BE2C (cell line): ENCODE results near the gene IL1RAPL2.

ENCODE experiments used
- DNase-seq: peaks from one replicate; pipeline ENCODE4 v3.0.0-alpha.2; 2020
- H3K27me3 ChIP-seq: fragments of 250-450 bp; sonication (Bioruptor Pico); 2 replicates; pipeline ENCODE4 v1.5.1; 2020; ENCODE audit warnings: mild to moderate bottlenecking
- H3K36me3 ChIP-seq: fragments of 250-450 bp; sonication (Bioruptor Pico); 2 replicates; pipeline ENCODE4 v1.5.1; 2020; ENCODE audit warnings: mild to moderate bottlenecking
- H3K4me1 ChIP-seq: fragments of 250-450 bp; sonication (Bioruptor Pico); 2 replicates; pipeline ENCODE4 v1.5.1; 2020
- H3K4me3 ChIP-seq: 2 replicates; pipeline ENCODE4 v1.5.1; 2011; ENCODE audit warnings: low read depth, low read length
- H3K9me3 ChIP-seq: fragments of 250-450 bp; sonication (Bioruptor Pico); 2 replicates; pipeline ENCODE4 v1.5.1; 2020
- CTCF ChIP-seq: IDR thresholded peaks from 2 replicates; pipeline ENCODE4 v1.5.1; 2012; ENCODE audit warnings: mild to moderate bottlenecking, low read depth, low read length

The IL1RAPL2 gene

DNA sequence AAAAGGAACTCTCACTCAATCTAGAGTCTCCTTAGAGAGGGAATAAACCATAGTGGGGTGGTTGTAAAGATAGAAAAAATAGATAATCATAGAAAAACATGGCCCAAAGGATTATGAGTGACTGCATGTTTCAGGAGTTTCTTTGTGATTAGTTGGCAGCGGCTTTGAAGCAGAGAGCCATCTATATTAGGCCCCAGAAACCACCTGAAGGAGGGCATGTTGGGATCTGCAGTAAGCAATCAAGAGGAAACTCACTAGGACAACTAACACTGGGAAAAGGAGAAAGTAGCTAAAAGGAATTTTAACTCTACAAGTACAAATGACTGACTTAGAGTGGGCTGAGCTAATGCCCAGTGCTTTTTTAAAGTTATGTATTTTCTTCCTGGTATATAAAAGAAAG lies 987.1 kb downstream of the IL1RAPL2 start:
- Histone ChIP-seq H3K9me3 (no peaks in the 10 kb centered on the region), H3K27me3 (no peaks in the 10 kb centered on the region), H3K36me3 (no peaks in the 10 kb centered on the region), H3K4me1 (no peaks in the 10 kb centered on the region), H3K4me3 (no peak overlapping the region)
- DNase-seq: no peak
- no peak for TF ChIP-seq CTCF

GRCh38 chrX:105564501-105564900 lies 998.5 kb downstream of the IL1RAPL2 start:
- no peak for TF ChIP-seq CTCF
- Histone ChIP-seq H3K4me1 (no peaks in the 10 kb centered on the region), H3K4me3 (no peak overlapping the region), H3K36me3 (no peaks in the 10 kb centered on the region), H3K27me3 (no peaks in the 10 kb centered on the region), H3K9me3 (no peaks in the 10 kb centered on the region)
- DNase-seq: no peak

DNA sequence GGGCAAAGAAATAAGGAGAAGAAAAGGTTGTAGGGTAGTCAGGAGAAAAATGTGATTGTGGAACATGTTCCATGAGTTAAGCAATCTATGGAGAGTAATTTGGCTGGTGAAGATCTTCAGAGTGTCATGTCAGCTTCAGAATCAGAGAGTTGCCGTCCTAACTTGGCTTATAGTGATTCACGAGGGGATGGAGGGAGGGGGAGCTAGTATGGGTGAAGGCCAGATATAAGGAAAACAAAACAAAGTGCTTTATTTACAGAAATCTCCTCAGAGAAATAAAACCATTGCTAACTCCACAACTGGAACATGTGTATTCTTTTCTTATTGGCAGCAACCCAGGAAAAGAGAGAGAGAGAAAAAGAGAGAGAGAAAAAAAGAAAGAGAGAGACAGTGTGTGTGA lies 999.9 kb downstream of the IL1RAPL2 start:
- no peaks in the 10 kb centered on the region for H3K4me1 ChIP-seq
- TF ChIP-seq CTCF: no peak
- no peak for DNase-seq
- no peaks in the 10 kb centered on the region for H3K27me3 ChIP-seq
- H3K36me3 ChIP-seq: no peaks in the 10 kb centered on the region
- no peak overlapping the region for H3K4me3 ChIP-seq
- no peaks in the 10 kb centered on the region for H3K9me3 ChIP-seq

DNA sequence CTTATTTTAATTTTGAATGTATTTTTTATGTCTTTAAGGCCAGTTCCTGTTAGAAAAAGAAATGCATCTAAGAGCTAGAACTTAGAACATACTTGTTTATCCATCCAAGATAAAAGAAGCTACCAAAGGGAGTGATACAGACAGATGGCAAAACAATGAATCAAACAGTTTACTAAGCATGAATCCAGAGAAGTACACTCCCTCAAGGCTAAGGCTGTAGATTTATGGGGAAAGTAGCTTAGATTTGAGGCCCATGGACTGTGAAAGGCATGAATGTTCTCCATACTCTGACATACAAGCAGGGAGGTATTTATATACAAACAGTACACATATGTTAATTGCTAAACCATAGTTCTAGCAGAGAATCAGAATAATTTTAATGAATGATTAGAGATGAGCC lies 1001.1 kb downstream of the IL1RAPL2 start:
- Histone ChIP-seq H3K4me3 (no peak overlapping the region), H3K36me3 (no peaks in the 10 kb centered on the region), H3K27me3 (no peaks in the 10 kb centered on the region), H3K4me1 (no peaks in the 10 kb centered on the region), H3K9me3 (no peaks in the 10 kb centered on the region)
- no peak for DNase-seq
- no peak for TF ChIP-seq CTCF

DNA sequence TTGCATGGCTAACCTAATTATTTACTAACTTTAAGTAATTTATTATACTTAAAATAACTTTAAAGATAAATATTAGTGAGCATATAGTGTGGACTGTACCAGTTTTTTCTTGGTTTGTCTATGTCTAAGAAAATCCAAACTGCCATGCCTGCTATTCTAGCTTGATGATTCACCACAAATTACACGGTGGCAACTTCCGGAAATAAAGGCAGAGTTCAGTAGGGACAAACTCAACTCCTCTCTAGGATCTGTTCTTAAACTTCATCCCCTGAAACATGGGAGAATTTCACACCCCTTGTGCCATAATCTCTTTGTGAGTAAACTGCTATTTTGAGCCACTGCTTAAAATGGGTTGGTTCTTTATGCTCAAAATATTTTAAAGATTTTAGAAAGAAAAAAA lies 1042.7 kb downstream of the IL1RAPL2 start:
- Histone ChIP-seq H3K9me3 (no peaks in the 10 kb centered on the region), H3K36me3 (no peaks in the 10 kb centered on the region), H3K27me3 (no peaks in the 10 kb centered on the region), H3K4me3 (no peak overlapping the region), H3K4me1 (no peaks in the 10 kb centered on the region)
- DNase-seq: no peak
- TF ChIP-seq CTCF: no peak

DNA sequence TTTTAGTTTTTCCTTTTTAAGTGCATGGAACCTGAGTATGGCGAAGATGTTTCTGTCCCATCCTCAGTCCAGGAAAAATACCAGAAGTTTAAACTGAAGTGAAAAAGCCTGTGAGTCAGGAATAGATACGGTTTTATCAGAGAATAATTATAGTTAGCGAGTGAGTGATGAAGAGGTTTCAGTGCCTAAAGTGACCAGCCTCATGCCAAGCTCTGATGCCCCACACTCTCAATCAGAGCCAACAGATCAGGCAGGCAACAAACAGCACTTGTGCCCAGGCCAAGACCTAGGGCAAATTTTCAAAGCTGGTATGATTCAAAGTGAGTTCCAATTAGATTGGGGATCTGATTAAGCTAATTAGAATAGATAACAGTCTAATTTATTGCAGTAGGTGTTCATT lies 1043.5 kb downstream of the IL1RAPL2 start:
- Histone ChIP-seq H3K27me3 (no peaks in the 10 kb centered on the region), H3K4me1 (no peaks in the 10 kb centered on the region), H3K36me3 (no peaks in the 10 kb centered on the region), H3K4me3 (no peak overlapping the region), H3K9me3 (no peaks in the 10 kb centered on the region)
- no peak for TF ChIP-seq CTCF
- DNase-seq: no peak
